Measurements from ENCODE around the gene TRAF3IP3. TPM values are rescaled to one million over a fixed set of nuclear protein-coding genes. Genes with fewer than 3 reads are reported as not detected.

TRAF3IP3 gene
- total and polyA plus RNA-seq, 3 experiments from 2014 or later, result 193 to 414 (median 209) TPM

GRCh38 chr1:209761011-209761635 lies 5.3 kb downstream of the TRAF3IP3 start:
- peak overlapping the region; percentile 14 to 62 (median 33) for H3K4me3 Mint-ChIP-seq
- peaks cover 31 to 92% (median 48%) of the 10 kb centered on the region in 3 donors for H3K36me3 Mint-ChIP-seq
- ChIA-PET POLR2A (no interaction called here), CTCF (interaction anchor here (1.4 to 17.3 kb wide), 3 partner anchors 10 to 62 kb away, joined by 3 to 255 read pairs (median 5); partner anchors contain the start of gene TRAF3IP3)
- peak overlapping the region in 7 of 8 donors; percentile 51 to 94 (median 91) for H3K27ac Mint-ChIP-seq
- H3K4me1 Mint-ChIP-seq, result peaks cover 71 to 82% (median 80%) of the 10 kb centered on the region in 3 donors
- no peak overlapping the region for H3K4me3 ChIP-seq (ENCODE audit: low read length)
- H3K9me3 ChIP-seq (ENCODE audit: low read length), result no peaks in the 10 kb centered on the region
- no peaks in the 10 kb centered on the region for H3K27me3 Mint-ChIP-seq
- no peaks in the 10 kb centered on the region for H3K9me3 Mint-ChIP-seq
- H3K36me3 ChIP-seq (ENCODE audit: insufficient read depth, low read length), result peaks cover 50% of the 10 kb centered on the region
- H3K27me3 ChIP-seq (ENCODE audit: insufficient read depth, low read length, poor library complexity, severe bottlenecking), result no peaks in the 10 kb centered on the region
- DNase-seq, result no peak
- H3K27ac ChIP-seq (ENCODE audit: low read depth, low read length), result no peak overlapping the region
- peaks cover 79% of the 10 kb centered on the region for H3K4me1 ChIP-seq (ENCODE audit: insufficient read depth, low read length)

GRCh38 chr1:209766051-209766450 lies 10.2 kb downstream of the TRAF3IP3 start:
- peaks cover 76% of the 10 kb centered on the region for H3K4me1 ChIP-seq (ENCODE audit: insufficient read depth, low read length)
- H3K27ac ChIP-seq (ENCODE audit: low read depth, low read length), result no peak overlapping the region
- no peaks in the 10 kb centered on the region for H3K9me3 ChIP-seq (ENCODE audit: low read length)
- DNase-seq, result no peak
- ChIA-PET CTCF (interaction anchor here (0.7 to 17.3 kb wide), 5 partner anchors 12 to 57 kb away, joined by 3 to 255 read pairs (median 4); partner anchors contain the start of gene TRAF3IP3), POLR2A (interaction anchor here (0.8 to 1.4 kb wide), 3 partner anchors 8 to 10 kb away, joined by 3 to 6 read pairs (median 4); partner anchors contain the start of gene TRAF3IP3)
- peaks cover 22 to 81% (median 35%) of the 10 kb centered on the region in 3 donors for H3K36me3 Mint-ChIP-seq
- no peak overlapping the region for H3K4me3 ChIP-seq (ENCODE audit: low read length)
- no peaks in the 10 kb centered on the region for H3K27me3 Mint-ChIP-seq
- H3K27me3 ChIP-seq (ENCODE audit: insufficient read depth, low read length, poor library complexity, severe bottlenecking), result no peaks in the 10 kb centered on the region
- peaks cover 64 to 81% (median 73%) of the 10 kb centered on the region in 3 donors for H3K4me1 Mint-ChIP-seq
- H3K4me3 Mint-ChIP-seq, result peak overlapping the region in 3 of 7 donors; percentile 32 to 83 (median 40)
- H3K9me3 Mint-ChIP-seq, result no peaks in the 10 kb centered on the region
- H3K27ac Mint-ChIP-seq, result peak overlapping the region in 6 of 8 donors; percentile 83 to 92 (median 90)
- peaks cover 32% of the 10 kb centered on the region for H3K36me3 ChIP-seq (ENCODE audit: insufficient read depth, low read length)

GRCh38 chr1:209767096-209767495 lies 11.2 kb downstream of the TRAF3IP3 start:
- H3K4me3 Mint-ChIP-seq, result no peak overlapping the region
- peaks cover 55 to 70% (median 63%) of the 10 kb centered on the region in 3 donors for H3K4me1 Mint-ChIP-seq
- no peaks in the 10 kb centered on the region for H3K9me3 Mint-ChIP-seq
- Histone ChIP-seq H3K27ac (ENCODE audit: low read depth, low read length) (no peak overlapping the region), H3K27me3 (ENCODE audit: insufficient read depth, low read length, poor library complexity, severe bottlenecking) (no peaks in the 10 kb centered on the region), H3K4me3 (ENCODE audit: low read length) (peak overlapping the region; percentile 94), H3K9me3 (ENCODE audit: low read length) (no peaks in the 10 kb centered on the region), H3K4me1 (ENCODE audit: insufficient read depth, low read length) (peaks cover 76% of the 10 kb centered on the region), H3K36me3 (ENCODE audit: insufficient read depth, low read length) (peaks cover 22% of the 10 kb centered on the region)
- peaks cover 15 to 70% (median 25%) of the 10 kb centered on the region in 3 donors for H3K36me3 Mint-ChIP-seq
- POLR2A ChIA-PET, result interaction anchor here (0.8 to 3.1 kb wide), 2 partner anchors 9 to 18 kb away, joined by 3 to 20 read pairs; no protein-coding TSS in a partner anchor
- H3K27ac Mint-ChIP-seq, result peak overlapping the region in 5 of 8 donors; percentile 83 to 92 (median 89)
- H3K27me3 Mint-ChIP-seq, result no peaks in the 10 kb centered on the region
- no peak for DNase-seq
- CTCF ChIA-PET, result interaction anchor here (0.7 to 17.3 kb wide), 5 partner anchors 11 to 56 kb away, joined by 3 to 255 read pairs (median 7); partner anchors contain the start of genes C1orf74 and TRAF3IP3

GRCh38 chr1:209767706-209768105 lies 11.9 kb downstream of the TRAF3IP3 start:
- Histone ChIP-seq H3K4me1 (ENCODE audit: insufficient read depth, low read length) (peaks cover 76% of the 10 kb centered on the region), H3K36me3 (ENCODE audit: insufficient read depth, low read length) (peaks cover 15% of the 10 kb centered on the region), H3K4me3 (ENCODE audit: low read length) (peak overlapping the region; percentile 94), H3K27me3 (ENCODE audit: insufficient read depth, low read length, poor library complexity, severe bottlenecking) (no peaks in the 10 kb centered on the region), H3K9me3 (ENCODE audit: low read length) (no peaks in the 10 kb centered on the region), H3K27ac (ENCODE audit: low read depth, low read length) (peak overlapping the region; percentile 81)
- Mint-ChIP-seq H3K9me3 (no peaks in the 10 kb centered on the region), H3K36me3 (peaks cover 14 to 64% (median 21%) of the 10 kb centered on the region in 3 donors), H3K27ac (peak overlapping the region in 1 of 8 donors; percentile 95), H3K4me1 (peaks cover 50 to 64% (median 57%) of the 10 kb centered on the region in 3 donors), H3K27me3 (no peaks in the 10 kb centered on the region), H3K4me3 (no peak overlapping the region)
- ChIA-PET POLR2A (interaction anchor here (1.9 to 3.1 kb wide), 6 partner anchors 12 to 38 kb away, joined by 8 to 50 read pairs (median 19); partner anchors contain the start of genes C1orf74, IRF6 and TRAF3IP3), CTCF (interaction anchor here (0.8 to 17.3 kb wide), 7 partner anchors 16 to 199 kb away, joined by 3 to 255 read pairs (median 7); partner anchors contain the start of genes C1orf74, IRF6, TRAF3IP3 and UTP25)
- no peak for DNase-seq

GRCh38 chr1:209768354-209768774 lies 12.5 kb downstream of the TRAF3IP3 start:
- Mint-ChIP-seq H3K4me3 (no peak overlapping the region), H3K36me3 (peaks cover 8 to 58% (median 16%) of the 10 kb centered on the region in 3 donors), H3K27ac (peak overlapping the region in 1 of 8 donors; percentile 95), H3K4me1 (peaks cover 45 to 58% (median 50%) of the 10 kb centered on the region in 3 donors), H3K27me3 (no peaks in the 10 kb centered on the region), H3K9me3 (no peaks in the 10 kb centered on the region)
- CTCF ChIA-PET, result interaction anchor here (0.8 to 17.3 kb wide), 12 partner anchors 16 to 202 kb away, joined by 3 to 255 read pairs (median 4); partner anchors contain the start of genes C1orf74, IRF6, TRAF3IP3 and UTP25
- H3K9me3 ChIP-seq (ENCODE audit: low read length), result no peaks in the 10 kb centered on the region
- H3K27ac ChIP-seq (ENCODE audit: low read depth, low read length), result peak overlapping the region; percentile 81
- peak; percentile 61 to 86 (median 84) for DNase-seq
- H3K4me3 ChIP-seq (ENCODE audit: low read length), result peak overlapping the region; percentile 94
- POLR2A ChIA-PET, result interaction anchor here (1.9 to 3.1 kb wide), 6 partner anchors 12 to 38 kb away, joined by 8 to 50 read pairs (median 19); partner anchors contain the start of genes C1orf74, IRF6 and TRAF3IP3
- no peaks in the 10 kb centered on the region for H3K27me3 ChIP-seq (ENCODE audit: insufficient read depth, low read length, poor library complexity, severe bottlenecking)
- peaks cover 10% of the 10 kb centered on the region for H3K36me3 ChIP-seq (ENCODE audit: insufficient read depth, low read length)
- H3K4me1 ChIP-seq (ENCODE audit: insufficient read depth, low read length), result peaks cover 76% of the 10 kb centered on the region

- Histone ChIP-seq H3K4me1 (ENCODE audit: insufficient read depth, low read length) (peaks cover 76% of the 10 kb centered on the region), H3K4me3 (ENCODE audit: low read length) (peak overlapping the region; percentile 94), H3K27ac (ENCODE audit: low read depth, low read length) (peak overlapping the region; percentile 81), H3K9me3 (ENCODE audit: low read length) (no peaks in the 10 kb centered on the region), H3K27me3 (ENCODE audit: insufficient read depth, low read length, poor library complexity, severe bottlenecking) (no peaks in the 10 kb centered on the region), H3K36me3 (ENCODE audit: insufficient read depth, low read length) (peaks cover 9% of the 10 kb centered on the region)
- Mint-ChIP-seq H3K27me3 (no peaks in the 10 kb centered on the region), H3K36me3 (peaks cover 0 to 48% (median 15%) of the 10 kb centered on the region in 3 donors), H3K4me3 (no peak overlapping the region), H3K9me3 (no peaks in the 10 kb centered on the region), H3K27ac (peak overlapping the region in 1 of 8 donors; percentile 94), H3K4me1 (peaks cover 41 to 48% (median 42%) of the 10 kb centered on the region in 3 donors)
- ChIA-PET POLR2A (interaction anchor here (0.5 to 3.1 kb wide), 9 partner anchors 9 to 1527 kb away, joined by 3 to 50 read pairs (median 8); partner anchors contain the start of genes C1orf74, IRF6 and TRAF3IP3), CTCF (interaction anchor here (1.1 to 17.3 kb wide), 15 partner anchors 11 to 203 kb away, joined by 3 to 255 read pairs (median 4); partner anchors contain the start of genes C1orf74, IRF6, TRAF3IP3 and UTP25)
- peak; percentile 44 to 84 (median 77) for DNase-seq
These were observed 13.5 kb downstream of the TRAF3IP3 start for GRCh38 chr1:209769171-209769904.

GRCh38 chr1:209769971-209770370 lies 14.1 kb downstream of the TRAF3IP3 start:
- H3K4me1 Mint-ChIP-seq, result peaks cover 37 to 46% (median 44%) of the 10 kb centered on the region in 3 donors
- Histone ChIP-seq H3K27ac (ENCODE audit: low read depth, low read length) (peak overlapping the region; percentile 81), H3K4me3 (ENCODE audit: low read length) (peak overlapping the region; percentile 94), H3K9me3 (ENCODE audit: low read length) (no peaks in the 10 kb centered on the region), H3K27me3 (ENCODE audit: insufficient read depth, low read length, poor library complexity, severe bottlenecking) (no peaks in the 10 kb centered on the region), H3K36me3 (ENCODE audit: insufficient read depth, low read length) (peaks cover 15% of the 10 kb centered on the region), H3K4me1 (ENCODE audit: insufficient read depth, low read length) (peaks cover 79% of the 10 kb centered on the region)
- ChIA-PET CTCF (interaction anchor here (1.2 to 17.3 kb wide), 8 partner anchors 10 to 79 kb away, joined by 3 to 255 read pairs (median 7); partner anchors contain the start of genes C1orf74, TRAF3IP3 and UTP25), POLR2A (interaction anchor here (0.5 to 3.1 kb wide), 6 partner anchors 11 to 54 kb away, joined by 3 to 50 read pairs (median 19); partner anchors contain the start of genes C1orf74 and TRAF3IP3)
- H3K36me3 Mint-ChIP-seq, result peaks cover 0 to 45% (median 19%) of the 10 kb centered on the region in 3 donors
- DNase-seq, result peak in 1 of 5 donors; percentile 22
- no peaks in the 10 kb centered on the region for H3K9me3 Mint-ChIP-seq
- peak overlapping the region in 1 of 8 donors; percentile 94 for H3K27ac Mint-ChIP-seq
- H3K4me3 Mint-ChIP-seq, result no peak overlapping the region
- H3K27me3 Mint-ChIP-seq, result no peaks in the 10 kb centered on the region

All from CD8-positive, alpha-beta memory T cell (primary cell).